NCI-H460 (cell line): ENCODE measurements around the gene ENOX1. TPM values are rescaled to one million over a fixed set of nuclear protein-coding genes. Genes with fewer than 3 reads are reported as not detected.
"Not testable (repeated sequence)": the region's sequence is repeated elsewhere in the genome, so short reads cannot be mapped to it uniquely, and the experiment has no call there.

Source experiments
- DNase-seq: peaks from one replicate; pipeline ENCODE4 v3.0.0-alpha.2; 2016; ENCODE audit warnings: low read depth; ENCODE audit errors: extremely low read depth
- total RNA-seq: library from RNA; depleted of rRNA; stranded (reverse); fragments of >200 nt; shearing (Covaris generic); gene quantifications from 2 replicates; pipeline ENCODE4 v1.2.3, GENCODE V29; 2014

Gene ENOX1
- total RNA-seq, 1 experiment from 2014 or later = 7.6 TPM

- no peak for DNase-seq
Measured at GRCh38 chr13:43364210-43365038, 422.3 kb downstream of the ENOX1 start.

DNA sequence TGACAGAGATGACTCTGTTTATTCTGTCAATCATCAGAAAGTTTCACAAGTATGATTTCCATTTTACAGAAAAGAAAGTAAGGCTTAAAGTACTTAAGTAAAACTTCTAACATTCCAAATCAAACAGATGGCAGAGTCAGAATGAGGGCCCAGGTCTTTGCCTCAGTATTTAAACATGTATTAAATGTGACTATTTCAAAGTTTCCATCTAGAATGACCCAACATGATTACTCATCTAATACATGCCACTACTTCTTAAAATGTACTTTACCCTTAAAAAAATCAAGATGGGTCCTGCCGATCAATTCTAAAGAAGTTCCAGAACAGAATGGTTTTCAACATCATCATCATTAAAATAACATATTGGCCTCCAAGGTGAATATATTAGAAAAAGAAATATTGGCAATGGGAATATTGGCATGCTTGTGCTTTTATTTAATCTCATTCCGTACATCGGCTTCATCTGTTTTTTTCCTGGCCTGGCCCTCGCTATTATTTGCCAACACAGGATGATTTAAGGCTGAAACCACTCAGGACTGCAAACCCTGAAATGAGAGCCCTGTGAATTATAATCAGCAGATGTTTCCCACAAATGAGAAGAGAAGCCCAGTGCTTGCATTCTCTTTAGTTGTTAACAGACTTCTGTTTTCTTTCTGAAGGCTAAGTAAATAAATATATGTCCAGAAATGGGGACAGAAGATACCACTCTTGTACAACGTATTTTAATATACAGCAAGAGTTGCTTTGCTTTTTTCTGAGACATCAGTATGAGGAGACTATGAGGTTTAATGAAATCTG lies 423.4 kb downstream of the ENOX1 start:
- DNase-seq = no peak

DNA sequence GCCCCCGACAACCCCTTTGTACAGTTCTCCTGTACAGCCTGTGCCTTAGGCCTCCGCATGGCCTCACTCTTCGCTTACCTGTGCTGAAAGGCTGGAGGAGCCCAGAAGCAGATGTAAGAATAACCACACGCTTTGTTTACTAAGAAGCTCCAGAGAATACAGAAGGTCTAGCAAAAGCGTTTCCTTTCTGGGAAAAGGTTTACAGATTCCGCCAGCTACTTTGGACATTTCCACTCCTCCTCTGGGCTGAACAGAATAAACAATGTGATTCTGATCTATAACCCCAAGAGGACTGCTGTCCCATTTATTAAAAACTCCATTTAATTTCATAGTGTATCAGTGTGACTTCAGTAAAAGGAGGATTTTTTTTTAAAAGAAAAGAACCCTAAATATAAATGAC lies 424.2 kb downstream of the ENOX1 start:
- no peak for DNase-seq

DNA sequence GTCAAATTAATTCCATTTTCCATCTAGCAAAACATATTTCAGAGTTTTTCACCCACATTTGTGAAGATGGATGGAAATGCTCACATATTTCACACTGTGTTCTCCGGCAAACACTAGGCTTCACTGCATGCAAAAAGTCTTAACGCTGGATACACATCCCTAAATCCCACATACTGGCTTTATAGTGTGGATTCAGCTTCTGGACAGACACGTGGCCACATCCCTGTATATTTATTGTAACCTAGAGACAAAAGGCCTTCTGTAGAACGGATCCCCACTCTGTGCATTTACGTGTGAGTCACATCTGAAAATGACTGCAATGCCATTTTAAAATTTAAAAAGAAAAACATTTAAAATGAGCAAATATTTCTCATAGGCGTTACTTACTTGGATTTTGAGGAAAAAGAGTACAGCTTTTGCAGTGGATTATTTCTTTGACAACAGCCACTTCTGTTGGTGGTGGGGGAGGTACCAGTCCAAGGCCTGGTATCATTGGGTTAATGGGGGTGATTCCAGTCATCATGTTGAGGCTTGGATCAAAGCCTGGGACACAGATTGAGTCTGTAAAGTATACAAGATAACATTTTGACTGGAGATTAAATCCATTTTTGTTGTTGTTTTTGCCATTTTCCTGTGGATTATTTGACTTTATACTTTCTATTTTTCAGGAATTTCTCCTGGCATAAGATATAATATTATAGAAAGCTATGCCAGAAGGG lies 425.7 kb downstream of the ENOX1 start:
- DNase-seq = no peak

DNA sequence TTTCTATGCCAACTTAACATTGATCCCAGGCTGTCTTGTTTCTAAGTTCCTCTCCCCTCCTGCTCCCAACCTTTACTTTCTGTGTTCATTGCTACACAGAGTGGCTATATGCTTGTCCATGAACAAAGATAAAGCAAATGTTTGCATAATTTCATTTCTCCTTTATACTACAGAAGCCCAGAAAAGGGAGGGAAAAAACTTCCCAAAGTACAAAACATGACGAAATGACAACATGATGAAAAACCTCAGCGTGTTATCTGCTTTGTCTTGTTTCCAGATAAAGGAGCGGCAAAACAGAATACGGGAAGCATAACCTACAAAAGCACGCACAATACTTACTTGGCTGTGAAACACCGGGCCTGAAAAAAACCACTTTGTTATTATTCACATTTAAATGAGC lies 426.6 kb downstream of the ENOX1 start:
- no peak for DNase-seq

- no peak for DNase-seq
Measured at GRCh38 chr13:43359536-43359935, 427.2 kb downstream of the ENOX1 start.

GRCh38 chr13:43357564-43357963 lies 429.2 kb downstream of the ENOX1 start:
- no peak for DNase-seq

GRCh38 chr13:43356567-43356966 lies 430.2 kb downstream of the ENOX1 start:
- no peak for DNase-seq

GRCh38 chr13:43355774-43356173 lies 431.0 kb downstream of the ENOX1 start:
- no peak for DNase-seq

DNA sequence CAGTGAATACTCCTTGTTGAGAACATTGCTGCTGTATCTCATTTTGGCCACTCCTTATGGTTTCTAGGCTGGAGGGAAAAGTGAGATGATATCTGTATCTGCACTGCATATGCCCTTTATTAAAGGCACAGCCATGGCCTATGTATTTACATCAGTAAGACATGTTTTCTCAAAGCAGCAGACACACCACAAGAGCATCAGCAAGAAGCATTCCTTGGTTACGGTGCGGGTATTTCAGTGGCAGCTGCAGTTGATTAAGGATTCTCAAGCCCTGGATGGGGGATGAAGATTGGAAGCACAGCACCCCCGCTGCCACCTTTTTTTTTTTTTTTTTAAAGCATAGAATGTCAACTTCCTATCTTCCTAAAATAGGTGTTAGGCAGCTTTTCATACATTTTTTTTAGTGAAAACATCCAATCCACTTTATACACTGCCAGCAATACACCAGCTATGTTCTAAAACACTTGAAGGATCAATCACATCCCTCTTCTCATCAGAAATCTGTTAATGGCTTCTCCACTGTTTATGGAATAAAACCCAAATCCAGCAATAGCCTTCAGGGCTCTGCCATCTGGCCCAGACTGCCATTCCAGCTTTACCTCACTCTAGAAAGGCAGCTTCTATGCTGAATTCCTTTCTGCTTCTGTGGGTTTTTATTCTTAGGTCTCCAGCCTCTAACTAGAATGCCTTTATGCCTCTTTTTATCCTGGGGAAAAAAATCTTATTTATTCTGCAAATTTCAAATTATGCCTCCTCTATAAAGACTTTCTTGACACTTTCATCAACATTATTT lies 432.4 kb downstream of the ENOX1 start:
- no peak for DNase-seq

DNA sequence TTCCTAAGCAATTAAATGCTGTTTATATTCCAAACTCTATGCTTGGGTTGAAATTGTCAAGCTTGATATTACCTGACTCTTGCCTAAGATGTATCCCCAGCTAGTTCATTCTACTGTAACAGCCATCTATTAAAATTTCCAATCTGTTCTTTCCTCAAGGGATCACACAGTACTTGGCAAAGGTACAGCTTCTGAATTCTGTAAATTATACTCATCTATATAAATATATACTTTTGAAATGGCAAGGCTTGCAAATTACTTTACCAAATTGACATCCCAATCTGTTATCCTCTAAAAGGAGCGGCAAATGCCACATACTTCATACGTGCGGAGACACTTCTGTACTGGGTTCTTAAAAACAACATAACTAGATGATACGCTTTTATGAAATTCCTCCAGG lies 433.1 kb downstream of the ENOX1 start:
- DNase-seq = no peak

- DNase-seq = not testable (repeated sequence)
Measured at GRCh38 chr13:43351612-43352011, 435.2 kb downstream of the ENOX1 start.

- no peak for DNase-seq
Measured at GRCh38 chr13:43348397-43348796, 438.4 kb downstream of the ENOX1 start.

- DNase-seq = no peak
Measured at GRCh38 chr13:43347877-43348276, 438.9 kb downstream of the ENOX1 start.

- DNase-seq = no peak
Measured at GRCh38 chr13:43346427-43346826, 440.3 kb downstream of the ENOX1 start.

DNA sequence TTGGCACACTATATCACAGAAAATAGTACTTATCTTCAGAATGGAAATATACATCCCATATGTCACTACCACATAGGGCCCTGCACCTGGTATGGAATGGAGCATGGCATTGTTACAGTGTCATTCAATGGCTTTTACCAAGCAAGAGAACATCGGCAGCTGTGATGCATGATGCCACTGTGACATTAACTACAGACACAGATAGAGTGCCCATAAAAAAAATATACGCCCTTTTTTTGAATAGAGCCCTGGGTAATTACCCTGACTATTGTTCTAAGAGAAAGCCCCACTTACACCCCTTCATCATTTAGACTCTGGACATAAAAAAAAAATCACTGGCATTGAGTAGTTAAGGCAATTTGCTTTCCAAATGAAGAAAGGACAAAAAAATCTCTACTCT lies 443.1 kb downstream of the ENOX1 start:
- DNase-seq = no peak

DNA sequence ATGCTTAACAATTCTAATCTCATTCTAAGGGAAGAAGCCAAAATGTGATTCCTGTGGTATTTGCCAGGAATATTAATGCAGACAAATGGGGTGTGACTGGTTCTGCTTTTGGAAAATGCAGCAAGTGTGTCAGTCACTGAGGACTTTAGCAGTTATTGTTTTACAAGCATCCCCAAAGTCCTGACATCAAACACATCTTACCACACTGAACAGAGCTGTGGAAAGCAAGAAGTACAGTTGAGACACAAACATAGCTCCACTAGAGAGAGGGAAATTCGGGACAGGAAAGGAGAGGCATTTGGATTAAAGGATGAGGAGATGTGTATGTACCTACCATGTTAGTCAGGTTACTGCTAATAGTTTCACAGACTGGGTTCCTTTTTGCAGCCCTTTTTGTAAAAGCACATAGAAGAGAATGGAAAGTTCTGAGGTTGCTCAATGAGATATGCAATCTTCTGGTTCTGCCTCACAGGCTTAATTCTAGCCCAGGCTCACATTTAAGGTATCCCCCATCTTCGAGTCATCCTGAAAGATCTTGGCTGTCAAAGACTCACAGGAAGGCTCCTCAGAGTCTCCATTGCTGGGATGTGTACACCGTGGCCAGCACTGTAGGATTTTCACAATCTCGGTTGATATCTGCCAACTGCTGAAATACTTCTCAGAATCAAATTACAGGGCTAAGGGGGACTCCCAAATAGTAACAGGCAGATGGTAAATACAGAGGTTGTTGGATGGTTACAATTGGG lies 446.8 kb downstream of the ENOX1 start:
- DNase-seq = no peak

DNA sequence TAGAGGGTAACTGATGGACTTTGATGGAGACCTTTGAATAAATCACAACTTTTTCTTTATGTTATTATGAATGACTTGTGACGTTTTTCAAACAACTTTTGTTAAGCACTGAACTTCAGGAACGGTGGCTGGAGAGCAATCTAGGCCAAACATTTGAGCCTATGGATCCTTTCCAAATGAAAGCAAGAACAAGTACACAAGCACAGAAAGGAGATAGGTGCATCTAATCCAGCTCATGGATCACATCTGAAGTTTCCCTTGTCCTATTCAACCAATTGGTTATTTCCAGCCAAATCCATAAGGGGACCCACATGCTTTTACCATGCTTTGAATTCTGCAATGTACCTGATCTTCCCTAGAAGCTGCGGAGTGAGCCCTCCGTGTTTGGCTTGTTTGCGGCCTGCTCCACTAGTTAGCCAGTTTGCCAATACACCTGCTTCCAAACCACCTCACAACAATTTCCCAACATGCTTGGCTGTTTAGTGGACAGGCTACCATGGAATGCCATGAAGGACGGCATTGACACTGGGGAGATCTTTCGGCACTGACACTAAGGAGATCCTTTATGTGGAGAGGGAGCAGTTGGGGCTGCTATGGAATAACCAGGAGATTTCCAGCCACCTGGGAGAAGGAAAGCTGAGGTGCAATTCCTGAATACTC lies 447.5 kb downstream of the ENOX1 start:
- DNase-seq = no peak

- DNase-seq = no peak
Measured at GRCh38 chr13:43335764-43336163, 451.0 kb downstream of the ENOX1 start.
